HFF-Myc (cell line): Measurements from ENCODE around the gene FAM229A.

Experiments used
- DNase-seq: peaks from one replicate; pipeline ENCODE4 v3.0.0-alpha.2; 2011; ENCODE audit warnings: low read depth; ENCODE audit errors: extremely low read depth
- H3K4me3 ChIP-seq: replicated peaks from 2 replicates; pipeline ENCODE4 v1.5.1; 2011; ENCODE audit warnings: low read depth, mild to moderate bottlenecking, control low read depth, low read length
- CTCF ChIP-seq: IDR thresholded peaks from 2 replicates; pipeline ENCODE4 v1.5.1; 2012; ENCODE audit warnings: mild to moderate bottlenecking, low read depth, low read length, control low read depth; ENCODE audit errors: missing control alignments

FAM229A gene

GRCh38 chr1:32353886-32354570, 8.3 kb downstream of the FAM229A start:
- no peak overlapping the region for H3K4me3 ChIP-seq
- no peak for TF ChIP-seq CTCF
- DNase-seq = no peak

GRCh38 chr1:32353431-32353830, 8.9 kb downstream of the FAM229A start:
- no peak for TF ChIP-seq CTCF
- no peak overlapping the region for H3K4me3 ChIP-seq

GRCh38 chr1:32352831-32353383, 9.4 kb downstream of the FAM229A start:
- no peak for TF ChIP-seq CTCF
- DNase-seq = no peak
- peak overlapping the region; percentile 58; the same call in 1 of the 2 replicates for H3K4me3 ChIP-seq

More at GRCh38 chr1:32353431-32353830, 8.9 kb downstream of the FAM229A start:
- no peak for DNase-seq

GRCh38 chr1:32352239-32352745, 10.0 kb downstream of the FAM229A start:
- no peak for TF ChIP-seq CTCF
- peak overlapping the region; percentile 58 for H3K4me3 ChIP-seq
- no peak for DNase-seq

GRCh38 chr1:32351399-32352238, 10.7 kb downstream of the FAM229A start:
- no peak for TF ChIP-seq CTCF
- DNase-seq = peak; percentile 63
- peak overlapping the region; percentile 58 for H3K4me3 ChIP-seq

GRCh38 chr1:32350785-32351398, 11.4 kb downstream of the FAM229A start:
- TF ChIP-seq CTCF = peak; percentile 41
- DNase-seq = peak; percentile 19
- peak overlapping the region; percentile 58 for H3K4me3 ChIP-seq
